ENCODE data around the gene FOXK2.

DNA sequence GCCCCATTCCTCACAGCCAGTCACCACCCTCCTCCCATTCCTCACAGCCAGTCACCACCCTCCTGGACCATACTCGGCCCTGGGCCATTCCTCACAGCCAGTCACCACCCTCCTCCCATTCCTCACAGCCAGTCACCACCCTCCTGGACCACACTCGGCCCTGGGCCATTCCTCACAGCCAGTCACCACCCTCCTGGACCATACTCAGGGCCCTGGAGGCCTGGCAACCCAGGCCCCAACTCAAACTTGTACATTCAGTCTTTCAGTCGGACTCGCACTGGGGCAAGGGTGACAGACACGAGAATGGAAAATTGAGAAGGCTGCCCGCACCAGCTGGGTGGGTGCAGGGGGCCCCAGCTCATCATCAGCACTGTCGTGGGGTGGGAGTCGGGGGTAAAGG, 30.4 kb upstream of the FOXK2 start:
- TF ChIP-seq POLR2A (IDR thresholded peaks at IDR 0.05) = no peak
- TF ChIP-seq, protein P1, sequence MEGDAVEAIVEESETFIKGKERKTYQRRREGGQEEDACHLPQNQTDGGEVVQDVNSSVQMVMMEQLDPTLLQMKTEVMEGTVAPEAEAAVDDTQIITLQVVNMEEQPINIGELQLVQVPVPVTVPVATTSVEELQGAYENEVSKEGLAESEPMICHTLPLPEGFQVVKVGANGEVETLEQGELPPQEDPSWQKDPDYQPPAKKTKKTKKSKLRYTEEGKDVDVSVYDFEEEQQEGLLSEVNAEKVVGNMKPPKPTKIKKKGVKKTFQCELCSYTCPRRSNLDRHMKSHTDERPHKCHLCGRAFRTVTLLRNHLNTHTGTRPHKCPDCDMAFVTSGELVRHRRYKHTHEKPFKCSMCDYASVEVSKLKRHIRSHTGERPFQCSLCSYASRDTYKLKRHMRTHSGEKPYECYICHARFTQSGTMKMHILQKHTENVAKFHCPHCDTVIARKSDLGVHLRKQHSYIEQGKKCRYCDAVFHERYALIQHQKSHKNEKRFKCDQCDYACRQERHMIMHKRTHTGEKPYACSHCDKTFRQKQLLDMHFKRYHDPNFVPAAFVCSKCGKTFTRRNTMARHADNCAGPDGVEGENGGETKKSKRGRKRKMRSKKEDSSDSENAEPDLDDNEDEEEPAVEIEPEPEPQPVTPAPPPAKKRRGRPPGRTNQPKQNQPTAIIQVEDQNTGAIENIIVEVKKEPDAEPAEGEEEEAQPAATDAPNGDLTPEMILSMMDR (IDR thresholded peaks at IDR 0.05) = no peak

All from thyroid gland (tissue), 4 donors.